Thyroid gland (tissue), 4 donors: ENCODE data around the gene BRMS1. TPM values are rescaled to one million over a fixed set of nuclear protein-coding genes. Genes with fewer than 3 reads are reported as not detected.

Experiments
- DNase-seq, 2 donors: peaks; one replicate each; pipeline ENCODE4 v3.0.0-alpha.2; 2019
- H3K27ac ChIP-seq, 3 donors: fragments of 200-600 bp; sonication (generic); 1 replicate in 2 of 3; 2 replicates in 1 of 3; pipeline ENCODE4 v1.5.1; 2016 to 2019; ENCODE audit warnings: mild to moderate bottlenecking in 1 of 3, moderate library complexity in 1 of 3
- H3K27me3 ChIP-seq: fragments of 200-600 bp; sonication (generic); one replicate; pipeline ENCODE4 v1.5.1; 2019
- H3K36me3 ChIP-seq, 2 donors: fragments of 200-600 bp; sonication (generic); one replicate each; pipeline ENCODE4 v1.5.1; 2016 to 2019
- H3K4me1 ChIP-seq, 2 donors: fragments of 200-600 bp; sonication (generic); one replicate each; pipeline ENCODE4 v1.5.1; 2017 to 2019
- H3K4me3 ChIP-seq, 3 donors: fragments of 200-600 bp; sonication (generic); replicated peaks in 1 of 3; 1 replicate in 2 of 3; 2 replicates in 1 of 3; pipeline ENCODE4 v1.5.1; 2016; ENCODE audit warnings: mild to moderate bottlenecking in 1 of 3
- H3K9me3 ChIP-seq: fragments of 200-600 bp; sonication (generic); one replicate; pipeline ENCODE4 v1.5.1; 2017
- POLR2A ChIP-seq, 2 donors: fragments of 450-650 bp; IDR thresholded peaks; one replicate each; pipeline ENCODE4 v1.6.1; 2017; ENCODE audit warnings: antibody characterized with exemption in 2 of 2, mild to moderate bottlenecking in 2 of 2, moderate library complexity in 1 of 2
- WGBS, 2 donors: methylation state at CpG; one replicate each; pipeline ENCODE4 v1.1.5; 2017; 5-methylcytosine and 5-hydroxymethylcytosine counted together
- intact Hi-C: fragments of 100-400 bp; cut with DNase I; formaldehyde crosslinking; loops from one replicate; pipeline ENCODE4 v1.15.1; 2023
- total RNA-seq, 4 donors: library from RNA; depleted of rRNA; stranded (reverse); fragments of >200 nt; gene quantifications; one replicate each; pipeline ENCODE4 v1.2.3, GENCODE V29; 2016
- TF ChIP-seq, protein P1 (sequence below), 6 experiments: fragments of 200-600 bp in 3 of 6; fragments of 450-650 bp in 3 of 6; sonication (generic) in 3 of 6; IDR thresholded peaks; one replicate each; pipeline ENCODE4 v1.5.1; 2016 to 2019; ENCODE audit warnings: antibody characterized with exemption in 6 of 6, mild to moderate bottlenecking in 2 of 6, inconsistent platforms in 1 of 6, moderate library complexity in 1 of 6

BRMS1 gene
- total RNA-seq, 4 donors from 2014 or later: 41.4 to 64.4 (median 53.8) TPM

- Histone ChIP-seq H3K9me3 (no peaks in the 10 kb centered on the region), H3K36me3 (peaks cover 31 to 32% of the 10 kb centered on the region in 2 donors), H3K4me3 (no peak overlapping the region), H3K27ac (no peak overlapping the region), H3K27me3 (no peaks in the 10 kb centered on the region), H3K4me1 (peaks cover 10 to 25% of the 10 kb centered on the region in 2 donors)
- intact Hi-C loops: no loop called here
- DNase-seq: no peak
- TF ChIP-seq, protein P1, sequence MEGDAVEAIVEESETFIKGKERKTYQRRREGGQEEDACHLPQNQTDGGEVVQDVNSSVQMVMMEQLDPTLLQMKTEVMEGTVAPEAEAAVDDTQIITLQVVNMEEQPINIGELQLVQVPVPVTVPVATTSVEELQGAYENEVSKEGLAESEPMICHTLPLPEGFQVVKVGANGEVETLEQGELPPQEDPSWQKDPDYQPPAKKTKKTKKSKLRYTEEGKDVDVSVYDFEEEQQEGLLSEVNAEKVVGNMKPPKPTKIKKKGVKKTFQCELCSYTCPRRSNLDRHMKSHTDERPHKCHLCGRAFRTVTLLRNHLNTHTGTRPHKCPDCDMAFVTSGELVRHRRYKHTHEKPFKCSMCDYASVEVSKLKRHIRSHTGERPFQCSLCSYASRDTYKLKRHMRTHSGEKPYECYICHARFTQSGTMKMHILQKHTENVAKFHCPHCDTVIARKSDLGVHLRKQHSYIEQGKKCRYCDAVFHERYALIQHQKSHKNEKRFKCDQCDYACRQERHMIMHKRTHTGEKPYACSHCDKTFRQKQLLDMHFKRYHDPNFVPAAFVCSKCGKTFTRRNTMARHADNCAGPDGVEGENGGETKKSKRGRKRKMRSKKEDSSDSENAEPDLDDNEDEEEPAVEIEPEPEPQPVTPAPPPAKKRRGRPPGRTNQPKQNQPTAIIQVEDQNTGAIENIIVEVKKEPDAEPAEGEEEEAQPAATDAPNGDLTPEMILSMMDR (IDR thresholded peaks at IDR 0.05): no peak
- no peak for TF ChIP-seq POLR2A (IDR thresholded peaks at IDR 0.05)
- 86 to 95% methylated on average over 11 to 14 of the region's 17 CpGs for WGBS, 2 donors
These were observed 6.4 kb downstream of the BRMS1 start for GRCh38 chr11:66338276-66339161.

GRCh38 chr11:66337103-66337899 lies 7.6 kb downstream of the BRMS1 start:
- TF ChIP-seq POLR2A (IDR thresholded peaks at IDR 0.05): no peak
- TF ChIP-seq, protein P1 (IDR thresholded peaks at IDR 0.05): no peak
- Histone ChIP-seq H3K27ac (no peak overlapping the region), H3K9me3 (no peaks in the 10 kb centered on the region), H3K27me3 (no peaks in the 10 kb centered on the region), H3K36me3 (peaks cover 31 to 32% of the 10 kb centered on the region in 2 donors), H3K4me1 (peaks cover 7 to 24% of the 10 kb centered on the region in 2 donors), H3K4me3 (no peak overlapping the region)
- DNase-seq: no peak
- intact Hi-C loops: no loop called here
- 68 to 84% methylated on average over 9 to 13 of the region's 18 CpGs for WGBS, 2 donors

- intact Hi-C loops: no loop called here
- TF ChIP-seq, protein P1 (IDR thresholded peaks at IDR 0.05): peak in 2 of 6 experiments; percentile 2 to 28
- TF ChIP-seq POLR2A (IDR thresholded peaks at IDR 0.05): no peak
- H3K9me3 ChIP-seq: no peaks in the 10 kb centered on the region
- peak in 1 of 2 donors; percentile 23 for DNase-seq
- peaks cover 7 to 24% of the 10 kb centered on the region in 2 donors for H3K4me1 ChIP-seq
- peak within 1 kb of the TSS in 2 of 3 donors; percentile 42 to 47 for H3K27ac ChIP-seq
- WGBS, 2 donors: 19 to 42% methylated on average over 14 to 21 of the region's 22 CpGs
- H3K4me3 ChIP-seq: peak within 1 kb of the TSS in 1 of 3 donors; percentile 26
- no peaks in the 10 kb centered on the region for H3K27me3 ChIP-seq
- H3K36me3 ChIP-seq: peaks cover 25 to 30% of the 10 kb centered on the region in 2 donors
These were observed 8.4 kb downstream of the BRMS1 start, which contains the start of gene RIN1 for GRCh38 chr11:66336234-66337102. TSS of gene RIN1 (minus strand) at chr11:66336434. CDS start at chr11:66336402, 32 bp downstream.

GRCh38 chr11:66335531-66336233 lies 9.2 kb downstream of the BRMS1 start:
- Histone ChIP-seq H3K4me3 (peak overlapping the region in 1 of 3 donors; percentile 26), H3K9me3 (no peaks in the 10 kb centered on the region), H3K27ac (peak overlapping the region in 2 of 3 donors; percentile 42 to 47), H3K36me3 (peaks cover 18 to 22% of the 10 kb centered on the region in 2 donors), H3K4me1 (peaks cover 7 to 24% of the 10 kb centered on the region in 2 donors), H3K27me3 (no peaks in the 10 kb centered on the region)
- no peak for DNase-seq
- intact Hi-C loops: no loop called here
- 16 to 18% methylated on average over 11 to 17 of the region's 35 CpGs for WGBS, 2 donors
- TF ChIP-seq POLR2A (IDR thresholded peaks at IDR 0.05): no peak
- TF ChIP-seq, protein P1 (IDR thresholded peaks at IDR 0.05): no peak
